Mucosa of descending colon (tissue), 3 donors: ENCODE data around the gene ZNF692. TPM values are rescaled to one million over a fixed set of nuclear protein-coding genes. Genes with fewer than 3 reads are reported as not detected.
"Not testable (repeated sequence)": the region's sequence is repeated elsewhere in the genome, so short reads cannot be mapped to it uniquely, and the experiment has no call there.

Experiments
- ATAC-seq: fragments of 200-7000 bp; cut with Tn5 transposase; one replicate; pipeline ENCODE4 v1.9.1; 2020; ENCODE audit warnings: mild to moderate bottlenecking, moderate library complexity
- DNase-seq, 3 donors: peaks; one replicate each; pipeline ENCODE4 v3.0.0-alpha.2; 2020
- H3K36me3 ChIP-seq: fragments of 200-600 bp; one replicate; pipeline ENCODE4 v1.8.0; 2021; ENCODE audit warnings: low read depth, mild to moderate bottlenecking
- H3K4me1 ChIP-seq: fragments of 200-600 bp; one replicate; pipeline ENCODE4 v1.8.0; 2021; ENCODE audit warnings: low read depth, mild to moderate bottlenecking
- H3K4me3 ChIP-seq: fragments of 200-600 bp; one replicate; pipeline ENCODE4 v1.8.0; 2021; ENCODE audit warnings: mild to moderate bottlenecking
- H3K9me3 ChIP-seq: fragments of 200-600 bp; one replicate; pipeline ENCODE4 v1.8.0; 2021; ENCODE audit warnings: mild to moderate bottlenecking
- CTCF ChIP-seq: fragments of 200-600 bp; IDR thresholded peaks from one replicate; pipeline ENCODE4 v1.8.0; 2022; ENCODE audit warnings: antibody characterized with exemption, mild to moderate bottlenecking
- intact Hi-C, 2 donors: fragments of 100-400 bp; cut with DNase I in 1 of 2; cut with micrococcal nuclease in 1 of 2; formaldehyde crosslinking; loops; one replicate each; pipeline versions ENCODE4 v1.11.0 to v1.11.1; 2022; cut with DNase I, micrococcal nuclease
- microRNA-seq: library from miRNA; unstranded; fragments of <30 nt; microRNA quantifications from one replicate; pipeline ENCODE4, GENCODE V29; 2019
- total RNA-seq, 3 donors: library from RNA; stranded (reverse); fragmentation: NEBNext Ultra II Directional in 2 of 3; extraction: Animal tissue kit (Norgen Biotek cat#: 25700) in 2 of 3; gene quantifications; one replicate each; pipeline versions ENCODE4 v1.2.1 to v1.2.4, GENCODE V29; 2021 to 2023
- donor health status: DM: no; HTN: no; CAD: no; lungs with moderate emphysema.
- donor health status: DM: no; HTN: no; CAD: no.
- donor health status: DM: no; HTN: yes; CAD: no.

Gene ZNF692
- total RNA-seq, 3 donors from 2014 or later = 26.7 to 51.7 (median 43.6) TPM

DNA sequence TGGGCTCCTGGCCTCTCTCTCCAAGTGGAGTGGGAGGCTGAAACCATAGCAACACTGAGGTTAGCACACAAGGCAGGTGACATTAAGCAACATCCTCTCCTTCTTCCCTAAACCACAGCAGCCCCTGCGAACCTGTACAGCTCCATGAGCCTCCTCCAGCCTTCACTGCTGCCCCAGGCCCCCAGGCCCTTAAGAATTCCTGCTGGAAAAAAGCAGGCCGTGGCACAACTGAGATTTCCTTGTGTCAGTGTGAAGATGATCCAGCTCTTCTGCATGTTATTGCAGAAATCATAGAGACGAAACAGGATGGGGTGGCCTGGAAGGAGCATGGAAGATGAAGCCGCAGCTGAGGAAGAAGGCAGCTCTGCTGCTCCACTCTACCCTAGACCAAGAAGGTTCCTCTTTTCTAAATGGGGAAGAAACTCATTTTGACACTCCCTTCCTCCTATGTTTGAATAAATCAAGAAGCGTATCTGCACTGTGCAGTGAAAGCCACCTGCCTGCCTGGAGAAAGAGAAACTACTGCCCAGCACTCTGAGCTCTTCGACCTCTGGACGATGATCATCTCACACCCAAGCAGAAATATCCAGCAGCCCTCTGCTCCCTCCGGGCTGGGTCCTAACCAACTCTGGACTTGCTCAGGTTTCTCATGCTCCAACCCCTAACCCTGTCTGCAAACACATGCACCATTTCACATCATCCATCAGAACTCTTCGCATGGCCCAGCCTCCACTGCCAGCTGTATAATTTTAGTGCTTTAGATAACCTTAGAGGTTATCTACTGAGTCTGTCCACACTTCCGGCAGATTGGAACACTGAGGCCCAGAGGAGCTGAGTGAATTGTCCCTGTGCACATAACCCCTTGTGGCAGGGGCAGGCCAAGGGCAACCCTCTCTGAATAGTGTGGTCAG is 53.9 kb downstream of the ZNF692 start:
- peak in 2 of 3 donors; percentile 40 to 55 for DNase-seq
- Histone ChIP-seq H3K36me3 (no peaks in the 10 kb centered on the region), H3K4me1 (peaks cover 31% of the 10 kb centered on the region), H3K4me3 (no peak overlapping the region), H3K9me3 (no peaks in the 10 kb centered on the region)
- peak; percentile 70 for ATAC-seq
- no peak for TF ChIP-seq CTCF
- intact Hi-C loops = no loop called here

GRCh38 chr1:248803501-248803900 is 55.4 kb downstream of the ZNF692 start:
- ATAC-seq, DNase-seq, intact Hi-C loops, H3K9me3 ChIP-seq, H3K36me3 ChIP-seq, H3K4me3 ChIP-seq: not testable (repeated sequence)
- H3K4me1 ChIP-seq = peaks cover 31% of the 10 kb centered on the region

DNA sequence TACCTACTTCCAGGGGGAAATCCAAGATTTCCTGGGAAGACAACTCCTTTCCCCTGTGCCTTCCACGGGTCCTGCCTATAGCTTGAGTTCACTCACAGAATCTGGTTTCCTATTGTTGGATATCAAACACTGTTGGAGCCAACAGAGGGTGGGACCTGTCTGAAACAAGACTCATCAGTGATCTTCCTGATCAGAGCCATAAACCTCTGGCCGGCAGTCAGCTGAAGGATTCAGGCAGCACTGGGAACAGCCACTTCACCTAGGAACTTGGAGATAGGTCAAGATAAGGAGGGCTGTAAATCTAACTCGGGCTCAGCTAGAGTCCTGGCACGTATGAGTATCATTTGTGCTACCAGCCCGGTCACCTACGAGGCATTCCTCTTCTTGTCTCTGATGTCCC is 56.4 kb downstream of the ZNF692 start:
- DNase-seq = peak in 2 of 3 donors; percentile 68 to 76
- Histone ChIP-seq H3K9me3 (no peaks in the 10 kb centered on the region), H3K36me3 (no peaks in the 10 kb centered on the region), H3K4me1 (peaks cover 31% of the 10 kb centered on the region), H3K4me3 (no peak overlapping the region)
- ATAC-seq = peak; percentile 77
- no peak for TF ChIP-seq CTCF
- intact Hi-C loops = no loop called here

DNA sequence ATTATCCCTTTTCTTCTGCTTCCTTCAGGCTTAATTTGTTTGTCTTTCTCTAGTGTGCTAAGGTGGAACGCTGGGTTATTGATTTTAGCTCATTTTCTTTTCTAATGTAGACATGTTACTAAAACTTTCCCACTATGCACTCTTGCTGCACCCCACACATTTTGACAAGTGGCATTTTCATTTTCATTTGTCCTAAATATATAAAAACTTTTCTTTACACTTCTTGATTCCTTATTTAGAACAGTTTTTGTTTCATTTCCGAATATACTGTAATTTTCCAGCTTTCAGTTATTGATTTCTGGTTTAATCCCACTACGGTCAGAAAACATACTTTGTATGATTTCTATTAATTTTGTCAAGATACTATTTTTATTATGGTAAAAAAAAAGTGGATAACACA is 58.4 kb downstream of the ZNF692 start:
- TF ChIP-seq CTCF = no peak
- Histone ChIP-seq H3K9me3 (no peaks in the 10 kb centered on the region), H3K4me1 (peaks cover 17% of the 10 kb centered on the region), H3K4me3 (no peak overlapping the region), H3K36me3 (no peaks in the 10 kb centered on the region)
- intact Hi-C loops = no loop called here
- no peak for ATAC-seq
- no peak for DNase-seq

Small RNAs within 50 kb of the gene (microRNA-seq; reads per million reads assigned to microRNA genes)
- gene MIR3124 = 1.2 reads per million

Other genes with a start within 250 kb of the ZNF692 start
- gene OR2T11, start 224.0 kb downstream of the ZNF692 start, total RNA-seq = not detected
- not detected for gene OR2T35, start 213.8 kb downstream of the ZNF692 start, total RNA-seq
- gene OR2T27, start 203.6 kb downstream of the ZNF692 start, total RNA-seq = not detected
- not detected for gene OR14I1, start 156.3 kb downstream of the ZNF692 start, total RNA-seq
- 100 to 1,000 TPM; 235 to 700 (median 647) TPM for gene LYPD8, start 103.3 kb downstream of the ZNF692 start, total RNA-seq
- 10 to 100 TPM; 27.2 to 31.0 (median 29.3) TPM for gene SH3BP5L, start 33.2 kb downstream of the ZNF692 start, total RNA-seq
- 10 to 100 TPM; 29.6 to 38.8 (median 38.3) TPM for gene ZNF672, start 20.9 kb downstream of the ZNF692 start, total RNA-seq
- gene PGBD2, start 47.1 kb upstream of the ZNF692 start, total RNA-seq = 10 to 100 TPM in 2 of 3 donors, 1 to 10 TPM in 1; 6.6 to 11.7 (median 10.9) TPM